Cardiac fibroblast (primary cell): Measurements from ENCODE around the gene POLR2L.

Source experiments
- DNase-seq, 2 donors: peaks; one replicate each; pipeline versions ENCODE4 v3.0.0 to v3.0.0-alpha.2; 2010; ENCODE audit warnings: low read depth in 2 of 2
- H3K4me3 ChIP-seq, 2 donors: replicated peaks in 1 of 2; 1 replicate in 1 of 2; 2 replicates in 1 of 2; pipeline ENCODE4 v1.5.1; 2011; ENCODE audit warnings: low read depth in 2 of 2, low read length in 2 of 2, mild to moderate bottlenecking in 2 of 2, moderate library complexity in 1 of 2
- TF ChIP-seq, protein P1 (sequence below): IDR thresholded peaks from one replicate; pipeline ENCODE4 v1.5.1; 2011; ENCODE audit warnings: low read depth, mild to moderate bottlenecking, low read length, inconsistent platforms

The POLR2L gene

DNA sequence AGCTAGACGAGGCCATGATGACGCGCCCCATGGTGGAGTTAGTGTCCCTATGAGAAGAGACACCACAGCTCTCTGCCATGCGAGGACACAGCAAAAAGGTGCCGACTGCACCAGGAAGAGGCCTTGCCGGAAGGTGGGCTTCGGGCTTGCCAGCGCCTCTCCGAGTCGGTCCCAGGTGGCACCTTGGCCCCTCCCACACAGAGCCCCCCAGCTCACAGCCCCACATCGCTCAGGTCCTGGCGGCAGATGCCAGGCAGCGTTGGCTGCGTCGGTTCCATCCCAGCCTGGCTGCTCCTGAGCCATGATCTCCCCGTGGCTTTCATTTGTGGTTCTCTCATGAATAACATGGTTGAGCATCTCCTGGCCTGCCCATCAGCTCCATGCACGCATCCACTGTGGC is 44.2 kb upstream of the POLR2L start:
- H3K4me3 ChIP-seq: no peak overlapping the region
- DNase-seq: no peak
- TF ChIP-seq, protein P1, sequence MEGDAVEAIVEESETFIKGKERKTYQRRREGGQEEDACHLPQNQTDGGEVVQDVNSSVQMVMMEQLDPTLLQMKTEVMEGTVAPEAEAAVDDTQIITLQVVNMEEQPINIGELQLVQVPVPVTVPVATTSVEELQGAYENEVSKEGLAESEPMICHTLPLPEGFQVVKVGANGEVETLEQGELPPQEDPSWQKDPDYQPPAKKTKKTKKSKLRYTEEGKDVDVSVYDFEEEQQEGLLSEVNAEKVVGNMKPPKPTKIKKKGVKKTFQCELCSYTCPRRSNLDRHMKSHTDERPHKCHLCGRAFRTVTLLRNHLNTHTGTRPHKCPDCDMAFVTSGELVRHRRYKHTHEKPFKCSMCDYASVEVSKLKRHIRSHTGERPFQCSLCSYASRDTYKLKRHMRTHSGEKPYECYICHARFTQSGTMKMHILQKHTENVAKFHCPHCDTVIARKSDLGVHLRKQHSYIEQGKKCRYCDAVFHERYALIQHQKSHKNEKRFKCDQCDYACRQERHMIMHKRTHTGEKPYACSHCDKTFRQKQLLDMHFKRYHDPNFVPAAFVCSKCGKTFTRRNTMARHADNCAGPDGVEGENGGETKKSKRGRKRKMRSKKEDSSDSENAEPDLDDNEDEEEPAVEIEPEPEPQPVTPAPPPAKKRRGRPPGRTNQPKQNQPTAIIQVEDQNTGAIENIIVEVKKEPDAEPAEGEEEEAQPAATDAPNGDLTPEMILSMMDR: no peak

DNA sequence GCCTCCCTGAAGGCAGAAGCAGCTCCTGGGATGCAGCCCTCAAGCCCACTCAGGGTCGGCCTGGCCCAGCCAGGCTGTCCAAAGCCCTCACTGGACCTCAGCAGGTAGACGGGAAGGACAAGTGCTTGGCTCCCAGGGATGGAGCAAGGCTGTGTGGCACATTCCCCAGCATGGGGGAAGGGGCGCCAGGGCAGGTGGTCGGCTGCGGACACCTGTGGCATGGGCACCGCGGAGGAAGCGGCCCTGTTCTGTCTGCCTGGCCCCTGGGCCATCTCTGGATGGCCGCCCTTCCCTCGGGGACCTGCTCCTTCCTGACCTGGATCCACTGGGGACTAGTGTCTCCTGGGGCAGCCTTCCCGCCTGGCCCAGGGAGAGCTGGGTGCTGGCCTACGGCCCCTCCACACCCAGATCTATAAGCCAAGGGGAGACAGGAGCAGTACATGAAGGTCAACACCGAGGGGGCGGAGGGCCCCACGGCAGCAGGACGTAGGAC is 42.3 kb upstream of the POLR2L start:
- DNase-seq: no peak
- TF ChIP-seq, protein P1: no peak
- H3K4me3 ChIP-seq: no peak overlapping the region

DNA sequence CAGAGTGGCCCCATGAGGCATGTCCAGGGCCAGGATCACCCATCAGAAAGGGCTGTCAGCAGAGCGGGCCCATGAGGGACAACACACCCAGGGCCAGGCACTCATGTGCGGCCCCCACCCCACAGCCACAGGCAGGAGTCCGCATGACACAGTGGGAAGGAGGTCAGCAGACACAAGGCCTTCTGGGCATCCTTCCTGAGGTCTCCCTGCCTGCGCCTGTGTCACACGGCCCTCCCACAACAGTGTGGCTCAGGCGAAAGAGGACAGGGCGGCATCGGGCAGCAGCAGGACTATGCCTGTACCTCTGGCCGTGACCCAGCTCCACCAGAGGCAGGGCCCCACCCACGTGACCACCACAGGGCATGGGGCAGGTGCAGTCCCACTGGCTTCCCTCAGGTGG is 41.2 kb upstream of the POLR2L start:
- DNase-seq: no peak
- TF ChIP-seq, protein P1: no peak
- no peak overlapping the region for H3K4me3 ChIP-seq

DNA sequence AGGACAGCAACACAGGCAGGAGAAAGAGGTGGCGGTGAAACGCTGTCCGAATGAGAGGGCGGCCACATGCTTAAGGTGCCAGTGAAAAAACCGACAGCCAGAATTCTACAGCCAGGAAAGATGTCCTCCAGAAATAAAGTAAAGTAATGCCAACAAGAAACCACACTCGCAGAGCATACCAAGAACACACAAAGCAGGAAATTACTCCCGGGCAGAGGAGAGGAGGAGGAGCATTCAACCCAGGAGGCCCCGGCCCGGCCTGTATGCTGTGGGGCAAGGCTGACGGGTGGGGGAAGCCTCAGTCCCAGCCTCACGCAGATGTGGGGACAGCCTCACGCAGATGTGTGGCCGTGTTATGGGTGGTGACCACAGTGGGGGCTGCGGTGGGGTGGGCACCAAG is 40.3 kb upstream of the POLR2L start:
- DNase-seq: no peak
- TF ChIP-seq, protein P1: no peak

DNA sequence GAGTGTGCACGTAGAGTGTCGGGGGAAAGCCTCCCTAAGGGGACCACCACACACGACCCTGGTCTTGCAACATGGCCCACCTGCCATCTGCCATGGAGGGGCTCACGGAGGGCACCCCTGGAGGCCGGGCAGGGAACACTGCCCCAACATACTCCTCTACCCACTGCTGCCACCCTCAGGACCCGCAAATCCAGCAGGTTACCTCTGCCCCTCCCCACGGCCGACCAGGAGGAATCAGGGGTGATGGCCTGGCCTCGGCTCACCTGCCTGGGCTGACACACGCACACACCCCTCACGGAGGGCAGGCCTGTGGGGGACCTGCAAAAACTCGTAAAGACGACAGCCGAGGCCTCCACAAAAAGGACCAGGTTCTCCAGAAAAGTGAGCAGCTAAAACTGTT is 38.1 kb upstream of the POLR2L start:
- no peak for DNase-seq
- TF ChIP-seq, protein P1: peak; percentile 3
- no peak overlapping the region for H3K4me3 ChIP-seq

More for the DNA sequence above, 40.3 kb upstream of the POLR2L start:
- no peak overlapping the region for H3K4me3 ChIP-seq

DNA sequence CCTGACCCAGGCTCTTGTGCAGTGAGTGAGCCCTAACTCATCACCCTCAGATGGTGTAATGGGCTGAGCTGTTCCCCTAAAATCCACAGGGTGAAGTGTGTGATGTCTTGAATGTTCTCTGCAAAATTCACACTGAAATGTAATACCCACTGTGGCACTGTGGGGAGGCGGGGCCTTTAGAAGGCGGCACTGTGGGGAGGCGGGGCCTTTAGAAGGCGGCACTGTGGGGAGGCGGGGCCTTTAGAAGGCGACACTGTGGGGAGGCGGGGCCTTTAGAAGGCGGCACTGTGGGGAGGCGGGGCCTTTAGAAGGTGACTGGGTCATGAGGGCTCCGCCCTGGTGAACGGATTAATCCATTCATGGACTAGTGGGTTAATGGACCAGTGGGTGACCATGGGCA is 35.2 kb upstream of the POLR2L start:
- TF ChIP-seq, protein P1: no peak
- H3K4me3 ChIP-seq: no peak overlapping the region
- no peak for DNase-seq

DNA sequence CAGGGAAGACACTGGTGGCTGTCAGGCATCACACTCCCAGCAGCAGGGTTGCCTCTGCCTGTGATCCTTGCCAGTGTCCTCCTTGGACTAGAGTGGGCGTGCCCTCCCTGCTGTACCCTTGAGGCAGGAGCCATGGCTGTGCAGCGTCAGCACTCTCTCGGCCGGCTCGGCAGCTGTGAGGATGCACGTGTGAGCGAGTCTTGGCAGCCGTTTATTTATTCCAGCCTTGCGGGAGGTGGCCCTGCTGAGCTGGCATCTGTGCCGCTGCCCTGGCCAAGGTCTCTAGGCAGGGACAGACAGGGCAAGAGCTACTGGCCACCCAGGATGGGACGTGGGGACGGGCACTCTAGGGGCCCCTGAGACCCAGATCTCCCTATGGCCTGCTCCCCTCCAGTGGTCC is 34.2 kb upstream of the POLR2L start:
- no peak for DNase-seq
- H3K4me3 ChIP-seq: no peak overlapping the region
- TF ChIP-seq, protein P1: no peak
